RPMI8226 (cell line): ENCODE data around the gene SDCBP2.

Source experiments
- DNase-seq: peaks from one replicate; pipeline ENCODE4 v3.0.0-alpha.2; 2015

The SDCBP2 gene

GRCh38 chr20:1328680-1329330, at the start of gene SDCBP2:
Gene SDCBP2 (minus strand): TSS chr20:1329139. CDS start chr20:1320416, 8,723 bp downstream.
- DNase-seq, result no peak

- DNase-seq, result no peak
Observed at GRCh38 chr20:1378735-1379125, 49.8 kb upstream of the SDCBP2 start.

GRCh38 chr20:1377984-1378734, 49.2 kb upstream of the SDCBP2 start:
- no peak for DNase-seq

GRCh38 chr20:1377341-1377871, 48.5 kb upstream of the SDCBP2 start:
- DNase-seq, result no peak

GRCh38 chr20:1376408-1377270, 47.7 kb upstream of the SDCBP2 start:
- no peak for DNase-seq

- DNase-seq, result no peak
Observed at GRCh38 chr20:1376007-1376406, 47.1 kb upstream of the SDCBP2 start.

GRCh38 chr20:1375515-1375914, 46.6 kb upstream of the SDCBP2 start:
- DNase-seq, result no peak

GRCh38 chr20:1374246-1374645, 45.3 kb upstream of the SDCBP2 start:
- DNase-seq, result no peak

GRCh38 chr20:1373614-1374013, 44.7 kb upstream of the SDCBP2 start:
- DNase-seq, result no peak

- DNase-seq, result no peak
Observed at GRCh38 chr20:1373036-1373435, 44.1 kb upstream of the SDCBP2 start.

- no peak for DNase-seq
Observed at GRCh38 chr20:1371830-1372539, 43.0 kb upstream of the SDCBP2 start.

- DNase-seq, result no peak
Observed at GRCh38 chr20:1371202-1371782, 42.4 kb upstream of the SDCBP2 start.

GRCh38 chr20:1370548-1371110, 41.7 kb upstream of the SDCBP2 start:
- no peak for DNase-seq

GRCh38 chr20:1369970-1370369, 41.0 kb upstream of the SDCBP2 start:
- DNase-seq, result no peak

- no peak for DNase-seq
Observed at GRCh38 chr20:1368448-1369199, 39.7 kb upstream of the SDCBP2 start.

- no peak for DNase-seq
Observed at GRCh38 chr20:1367479-1367878, 38.5 kb upstream of the SDCBP2 start.

- DNase-seq, result no peak
Observed at GRCh38 chr20:1364106-1364505, 35.2 kb upstream of the SDCBP2 start.

- DNase-seq, result no peak
Observed at GRCh38 chr20:1363522-1363921, 34.6 kb upstream of the SDCBP2 start.

GRCh38 chr20:1362484-1362883, 33.5 kb upstream of the SDCBP2 start:
- no peak for DNase-seq

- no peak for DNase-seq
Observed at GRCh38 chr20:1360094-1360846, 31.3 kb upstream of the SDCBP2 start.
